Caco-2 (cell line): ENCODE data around the gene USP37. TPM values are rescaled to one million over a fixed set of nuclear protein-coding genes. Genes with fewer than 3 reads are reported as not detected.
A peak's percentile ranks its signal among the peaks of the same experiment; 100 is the strongest.

Source experiments
- BruUV-seq: library from RNA; stranded (reverse); fragments of 400-500 nt; replicated peaks from 2 replicates; lab custom pipeline; 2021; lab: Mats Ljungman, UMichigan
- CTCF ChIA-PET: fragments of 300-600 bp; sonication (Branson Sonifier 250); formaldehyde crosslinking; loops from one replicate; lab custom pipeline; 2022; ENCODE audit warnings: antibody characterized with exemption; lab: Charles Lee
- POLR2A ChIA-PET: fragments of 300-600 bp; sonication (Branson Sonifier 250); formaldehyde crosslinking; loops from one replicate; lab custom pipeline; 2022; ENCODE audit warnings: antibody characterized with exemption; lab: Charles Lee
- DNase-seq, 2 experiments: peaks; one replicate each; pipeline versions ENCODE4 v3.0.0 to v3.0.0-alpha.2; 2020 to 2022
- H3K27me3 ChIP-seq: replicated peaks from 2 replicates; pipeline ENCODE4 v1.6.0; 2011; ENCODE audit warnings: low read length; ENCODE audit not compliant: control insufficient read depth, insufficient read depth
- H3K36me3 ChIP-seq: 2 replicates; pipeline ENCODE4 v1.5.1; 2011; ENCODE audit warnings: low read length; ENCODE audit not compliant: control insufficient read depth, insufficient read depth
- H3K4me1 ChIP-seq: fragments of 250-450 bp; sonication (Bioruptor Pico); 2 replicates; pipeline ENCODE4 v1.5.1; 2020; ENCODE audit warnings: mild to moderate bottlenecking
- H3K4me3 ChIP-seq: 2 replicates; pipeline ENCODE4 v1.5.1; 2011; ENCODE audit warnings: low read depth, mild to moderate bottlenecking, control low read depth, low read length
- H3K9me3 ChIP-seq: fragments of 250-450 bp; sonication (Bioruptor Pico); 2 replicates; pipeline ENCODE4 v1.5.1; 2020; ENCODE audit warnings: mild to moderate bottlenecking, moderate library complexity
- H3K27ac Mint-ChIP-seq: one replicate; pipeline ENCODE4 v1.8.0; 2022; ENCODE audit warnings: mixed read lengths; ENCODE audit not compliant: unreplicated experiment
- H3K27me3 Mint-ChIP-seq: one replicate; pipeline ENCODE4 v1.8.0; 2022; ENCODE audit warnings: mixed read lengths; ENCODE audit not compliant: insufficient read depth, unreplicated experiment
- H3K36me3 Mint-ChIP-seq: one replicate; pipeline ENCODE4 v1.8.0; 2022; ENCODE audit warnings: mild to moderate bottlenecking, mixed read lengths; ENCODE audit not compliant: insufficient read depth, unreplicated experiment
- H3K4me1 Mint-ChIP-seq: one replicate; pipeline ENCODE4 v1.8.0; 2022; ENCODE audit warnings: low read depth, mixed read lengths; ENCODE audit not compliant: unreplicated experiment
- H3K4me3 Mint-ChIP-seq: one replicate; pipeline ENCODE4 v1.8.0; 2022; ENCODE audit warnings: mild to moderate bottlenecking, moderate library complexity, mixed read lengths; ENCODE audit not compliant: unreplicated experiment
- H3K9me3 Mint-ChIP-seq: one replicate; pipeline ENCODE4 v1.8.0; 2022; ENCODE audit warnings: mixed read lengths; ENCODE audit not compliant: unreplicated experiment
- intact Hi-C: fragments of 100-400 bp; cut with micrococcal nuclease; formaldehyde crosslinking; loops from one replicate; pipeline ENCODE4 v1.10.0; 2022; ENCODE audit not compliant: unreplicated experiment
- total RNA-seq: library from RNA; stranded (reverse); gene quantifications from 2 replicates; pipeline ENCODE4 v1.2.3, GENCODE V29; 2022
- TF ChIP-seq, protein P1 (sequence below), 2 experiments: fragments of 200-600 bp in 1 of 2; IDR thresholded peaks; 1 replicate in 1 of 2; 2 replicates in 1 of 2; pipeline versions ENCODE4 v1.5.1 to v1.8.0; 2011 to 2022; ENCODE audit warnings: antibody characterized with exemption in 1 of 2, control low read depth in 1 of 2, inconsistent platforms in 1 of 2, low read depth in 1 of 2, low read length in 1 of 2, mild to moderate bottlenecking in 1 of 2, moderate library complexity in 1 of 2; ENCODE audit not compliant: insufficient read depth in 1 of 2, severe bottlenecking in 1 of 2, unreplicated experiment in 1 of 2

USP37 gene
- total RNA-seq, 1 experiment from 2014 or later = 22.2 TPM

DNA sequence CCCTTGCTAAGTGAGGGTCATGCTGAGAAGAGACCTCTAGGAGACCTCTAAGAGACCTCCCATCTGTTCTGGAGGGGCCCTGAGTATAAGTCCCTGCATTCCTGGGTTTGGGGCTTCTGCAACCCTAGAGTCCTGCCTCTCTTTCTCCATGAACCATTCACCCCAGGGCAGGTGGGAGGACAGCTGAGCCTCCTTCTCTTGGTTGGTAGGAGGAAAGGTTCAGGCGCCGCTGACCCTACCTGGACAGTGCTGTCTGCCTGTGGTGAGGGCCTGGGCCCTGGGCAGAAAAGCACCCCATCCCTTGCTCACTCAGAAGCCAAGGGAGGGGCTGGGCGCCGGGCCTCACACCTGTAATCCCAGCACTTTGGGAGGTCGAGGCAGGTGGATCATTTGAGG, 149.8 kb downstream of the USP37 start:
- Histone ChIP-seq H3K9me3 (no peaks in the 10 kb centered on the region), H3K4me1 (peaks cover 42% of the 10 kb centered on the region), H3K27me3 (no peaks in the 10 kb centered on the region), H3K36me3 (peaks cover 6% of the 10 kb centered on the region), H3K4me3 (no peak overlapping the region)
- Mint-ChIP-seq H3K9me3 (no peaks in the 10 kb centered on the region), H3K4me3 (peak overlapping the region; percentile 90), H3K27ac (peak overlapping the region; percentile 88), H3K36me3 (peaks cover 23% of the 10 kb centered on the region), H3K4me1 (peaks cover 33% of the 10 kb centered on the region), H3K27me3 (no peaks in the 10 kb centered on the region)
- ChIA-PET POLR2A (interaction anchor here (0.6 to 1.7 kb wide), 13 partner anchors 11 to 241 kb away, joined by 3 to 12 read pairs (median 4); partner anchors contain the start of genes BCS1L, CTDSP1 and ZNF142), CTCF (interaction anchor here (0.9 to 2.0 kb wide), 8 partner anchors 11 to 148 kb away, joined by 3 to 17 read pairs (median 6); partner anchors contain the start of genes AAMP and PNKD)
- DNase-seq = no peak
- TF ChIP-seq, protein P1, sequence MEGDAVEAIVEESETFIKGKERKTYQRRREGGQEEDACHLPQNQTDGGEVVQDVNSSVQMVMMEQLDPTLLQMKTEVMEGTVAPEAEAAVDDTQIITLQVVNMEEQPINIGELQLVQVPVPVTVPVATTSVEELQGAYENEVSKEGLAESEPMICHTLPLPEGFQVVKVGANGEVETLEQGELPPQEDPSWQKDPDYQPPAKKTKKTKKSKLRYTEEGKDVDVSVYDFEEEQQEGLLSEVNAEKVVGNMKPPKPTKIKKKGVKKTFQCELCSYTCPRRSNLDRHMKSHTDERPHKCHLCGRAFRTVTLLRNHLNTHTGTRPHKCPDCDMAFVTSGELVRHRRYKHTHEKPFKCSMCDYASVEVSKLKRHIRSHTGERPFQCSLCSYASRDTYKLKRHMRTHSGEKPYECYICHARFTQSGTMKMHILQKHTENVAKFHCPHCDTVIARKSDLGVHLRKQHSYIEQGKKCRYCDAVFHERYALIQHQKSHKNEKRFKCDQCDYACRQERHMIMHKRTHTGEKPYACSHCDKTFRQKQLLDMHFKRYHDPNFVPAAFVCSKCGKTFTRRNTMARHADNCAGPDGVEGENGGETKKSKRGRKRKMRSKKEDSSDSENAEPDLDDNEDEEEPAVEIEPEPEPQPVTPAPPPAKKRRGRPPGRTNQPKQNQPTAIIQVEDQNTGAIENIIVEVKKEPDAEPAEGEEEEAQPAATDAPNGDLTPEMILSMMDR (IDR thresholded peaks at IDR 0.05; ENCODE audit: insufficient read depth in 1 of 2, low read depth in 1 of 2, low read length in 1 of 2, severe bottlenecking in 1 of 2, unreplicated experiment in 1 of 2) = no peak
- intact Hi-C loops = no loop called here
- no TSS peak for BruUV-seq

DNA sequence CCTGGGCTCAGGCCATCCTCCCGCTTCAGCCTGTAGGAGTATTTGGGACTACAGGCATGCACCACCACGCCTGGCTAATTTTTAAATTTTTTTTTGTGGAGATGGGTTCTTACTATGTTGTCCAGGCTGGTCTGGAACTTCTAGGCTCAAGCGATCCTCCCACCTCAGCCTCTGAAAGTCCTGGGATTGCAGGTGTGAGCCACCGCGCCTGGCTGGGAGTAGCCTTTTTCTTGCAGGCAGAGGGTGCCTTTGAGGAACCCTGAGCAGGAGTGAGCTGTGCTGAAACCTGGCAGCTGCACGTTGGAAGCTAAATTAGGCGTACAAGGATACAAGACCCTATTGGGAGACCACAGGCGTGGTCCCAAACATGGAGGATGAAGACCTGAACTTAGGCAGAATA, 160.4 kb downstream of the USP37 start:
- no peaks in the 10 kb centered on the region for H3K27me3 ChIP-seq
- Mint-ChIP-seq H3K4me3 (no peak overlapping the region), H3K9me3 (no peaks in the 10 kb centered on the region), H3K27me3 (no peaks in the 10 kb centered on the region), H3K27ac (peak overlapping the region; percentile 99), H3K36me3 (peaks cover 57% of the 10 kb centered on the region), H3K4me1 (peaks cover 38% of the 10 kb centered on the region)
- DNase-seq = no peak
- TF ChIP-seq, protein P1 (IDR thresholded peaks at IDR 0.05; ENCODE audit: insufficient read depth in 1 of 2, low read depth in 1 of 2, low read length in 1 of 2, severe bottlenecking in 1 of 2, unreplicated experiment in 1 of 2) = no peak
- ChIA-PET POLR2A (interaction anchor here (1.0 kb wide), 1 partner anchor 18 kb away, joined by 3 read pairs; no protein-coding TSS in a partner anchor), CTCF (interaction anchor here (0.9 to 2.5 kb wide), 2 partner anchors 12 to 38 kb away, joined by 3 to 17 read pairs; partner anchors contain the start of gene VIL1)
- intact Hi-C loops = no loop called here
- H3K36me3 ChIP-seq = no peaks in the 10 kb centered on the region
- no peaks in the 10 kb centered on the region for H3K9me3 ChIP-seq
- H3K4me3 ChIP-seq = no peak overlapping the region
- peaks cover 27% of the 10 kb centered on the region for H3K4me1 ChIP-seq
- no TSS peak for BruUV-seq

DNA sequence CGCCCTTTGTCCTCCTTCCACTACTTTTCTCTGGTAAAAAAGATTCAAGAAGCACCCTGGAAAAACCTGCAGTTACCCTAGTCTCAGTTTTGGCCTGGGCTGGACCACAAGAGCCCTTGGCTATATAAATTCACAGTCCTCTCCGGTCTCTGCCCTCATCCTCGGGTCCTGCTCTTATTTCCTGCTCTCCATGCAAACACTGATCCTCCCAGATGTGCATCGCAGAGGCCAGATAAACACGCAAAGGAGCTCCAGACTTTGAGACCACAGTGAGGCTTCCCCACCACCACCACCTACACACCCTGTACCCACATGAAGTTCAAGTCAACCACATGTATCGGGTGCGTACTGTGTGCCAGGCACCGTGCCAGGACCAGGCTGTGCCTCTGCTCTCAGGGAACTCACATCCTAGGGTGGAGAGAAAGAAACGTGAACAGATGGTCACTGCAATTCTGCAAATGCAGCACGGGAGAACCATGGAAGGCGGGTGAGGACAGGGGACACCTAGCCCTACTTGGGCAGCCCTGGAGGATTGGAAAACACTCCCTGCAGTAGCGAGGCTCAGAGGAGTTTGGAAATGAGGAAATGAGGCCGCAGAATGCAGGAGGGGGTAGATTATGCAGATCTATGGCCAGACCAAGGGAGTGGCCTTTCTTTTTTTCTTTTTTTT, 161.1 kb downstream of the USP37 start:
- H3K27me3 ChIP-seq = no peaks in the 10 kb centered on the region
- Mint-ChIP-seq H3K4me1 (peaks cover 38% of the 10 kb centered on the region), H3K27me3 (no peaks in the 10 kb centered on the region), H3K4me3 (peak overlapping the region; percentile 89), H3K9me3 (no peaks in the 10 kb centered on the region), H3K27ac (peak overlapping the region; percentile 99), H3K36me3 (peaks cover 62% of the 10 kb centered on the region)
- POLR2A ChIA-PET = interaction anchor here (0.5 kb wide), 1 partner anchor 253 kb away, joined by 3 read pairs; the partner anchor contains the start of genes BCS1L and ZNF142
- CTCF ChIA-PET = interaction anchor here (2.5 kb wide), 1 partner anchor 12 kb away, joined by 17 read pairs; the partner anchor contains the start of gene VIL1
- peaks cover 27% of the 10 kb centered on the region for H3K4me1 ChIP-seq
- H3K9me3 ChIP-seq = no peaks in the 10 kb centered on the region
- BruUV-seq = no TSS peak
- no peaks in the 10 kb centered on the region for H3K36me3 ChIP-seq
- TF ChIP-seq, protein P1 (IDR thresholded peaks at IDR 0.05; ENCODE audit: insufficient read depth in 1 of 2, low read depth in 1 of 2, low read length in 1 of 2, severe bottlenecking in 1 of 2, unreplicated experiment in 1 of 2) = no peak
- intact Hi-C loops = loop anchor here (1.0 kb wide), 6 partner anchors 11 to 241 kb away; partner anchors contain the start of genes CNOT9, USP37 and VIL1
- H3K4me3 ChIP-seq = peak overlapping the region; percentile 39
- no peak for DNase-seq
